Stimulated activated CD8-positive, alpha-beta memory T cell treated with anti-CD3 and anti-CD28 coated beads, Interleukin-7, amount 100 ng/mL, for 4 hours (primary cell): Measurements from ENCODE around the gene BCAS3.

Experiments used
- DNase-seq, 2 donors: peaks; one replicate each; pipeline ENCODE4 v3.0.0-alpha.2; 2020; ENCODE audit warnings: low read depth in 2 of 2

Gene BCAS3

DNA sequence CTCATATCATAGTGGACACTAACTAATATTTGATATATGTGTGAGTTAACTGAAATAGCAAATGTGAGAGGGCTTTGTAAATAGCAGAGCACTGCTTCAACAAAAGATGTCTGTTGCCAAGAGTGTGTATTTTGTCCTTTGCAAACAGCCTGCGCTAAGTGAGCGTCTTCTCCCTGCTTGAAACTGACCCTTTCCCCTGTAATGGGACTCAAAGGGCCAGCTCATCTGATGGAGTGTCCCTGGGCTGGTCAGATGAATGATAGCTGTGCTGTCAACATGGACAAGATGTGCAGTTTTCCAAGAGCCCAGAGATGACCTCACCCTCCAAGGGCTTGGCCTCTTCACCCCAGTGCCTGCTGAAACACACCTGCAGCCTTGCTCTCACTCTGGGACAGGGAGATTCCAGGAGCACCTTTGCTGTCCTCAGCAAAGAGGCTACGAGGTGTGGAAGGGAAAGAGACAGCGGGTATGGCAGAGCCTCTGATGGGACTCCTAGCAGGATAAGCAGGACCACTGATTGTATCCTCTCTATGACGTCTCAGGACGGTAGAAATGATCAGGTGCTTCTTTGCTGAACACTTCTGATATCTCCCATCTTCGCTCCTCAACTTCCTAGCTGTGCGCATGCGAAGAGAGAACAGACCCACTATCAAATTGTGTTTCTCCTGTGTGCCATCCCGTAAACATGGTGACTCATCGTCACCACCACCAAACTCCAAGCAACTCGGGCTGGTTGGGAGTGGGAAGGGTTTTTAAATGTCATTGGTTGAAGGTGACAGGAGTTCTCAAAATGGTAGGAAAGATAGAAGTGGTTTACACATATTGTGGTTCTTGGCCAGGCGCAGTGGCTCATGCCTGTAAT, 686.2 kb downstream of the BCAS3 start:
- DNase-seq, result no peak

DNA sequence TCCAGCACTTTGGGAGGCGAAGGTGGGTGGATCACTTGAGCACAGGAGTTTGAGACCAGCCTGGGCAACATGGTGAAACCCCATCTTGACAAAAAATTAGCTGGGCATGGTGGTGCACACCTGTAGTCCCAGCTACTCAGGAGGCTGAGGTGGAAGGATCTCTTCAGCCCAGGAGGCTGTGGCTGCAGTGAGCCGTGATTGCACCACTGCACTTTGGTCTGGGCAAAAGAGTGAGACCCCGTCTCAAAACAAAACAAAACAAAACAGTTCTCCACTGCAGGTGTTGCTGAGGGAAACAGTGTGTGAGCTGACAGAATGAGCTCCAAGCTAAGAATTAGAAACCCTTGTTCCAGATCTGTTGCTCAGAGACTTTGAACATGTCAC, 686.8 kb downstream of the BCAS3 start:
- no peak for DNase-seq

DNA sequence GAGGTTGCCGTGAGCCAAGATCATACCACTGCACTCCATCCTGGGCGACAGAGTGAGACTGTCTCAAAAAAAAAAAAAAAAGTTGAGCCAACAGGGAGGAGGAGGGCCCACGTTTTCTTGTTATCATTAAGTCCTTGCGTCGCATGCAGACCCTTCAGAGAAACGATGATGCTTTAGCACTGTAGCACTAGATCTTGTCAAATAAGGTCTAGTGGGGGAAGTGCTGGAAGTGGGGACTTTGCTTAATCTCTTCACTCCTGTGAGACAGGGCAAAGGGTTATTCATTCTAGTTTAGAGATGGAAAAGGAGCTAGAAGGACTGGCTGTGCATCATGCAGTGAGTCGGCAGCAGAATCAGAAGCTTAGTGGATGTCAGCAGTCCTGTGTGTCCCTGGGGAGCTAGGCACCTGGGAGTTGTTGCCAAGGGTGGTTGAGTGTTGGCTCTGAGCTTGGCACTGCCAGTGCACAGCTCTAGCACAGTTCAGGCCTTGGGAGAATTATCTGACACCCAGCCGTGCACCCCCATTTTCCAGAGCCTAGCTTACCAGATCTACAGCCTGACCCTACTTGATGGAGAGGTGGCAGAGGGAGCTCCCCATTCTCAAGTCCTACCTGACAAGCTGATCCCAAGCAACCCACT, 688.5 kb downstream of the BCAS3 start:
- DNase-seq, result no peak

DNA sequence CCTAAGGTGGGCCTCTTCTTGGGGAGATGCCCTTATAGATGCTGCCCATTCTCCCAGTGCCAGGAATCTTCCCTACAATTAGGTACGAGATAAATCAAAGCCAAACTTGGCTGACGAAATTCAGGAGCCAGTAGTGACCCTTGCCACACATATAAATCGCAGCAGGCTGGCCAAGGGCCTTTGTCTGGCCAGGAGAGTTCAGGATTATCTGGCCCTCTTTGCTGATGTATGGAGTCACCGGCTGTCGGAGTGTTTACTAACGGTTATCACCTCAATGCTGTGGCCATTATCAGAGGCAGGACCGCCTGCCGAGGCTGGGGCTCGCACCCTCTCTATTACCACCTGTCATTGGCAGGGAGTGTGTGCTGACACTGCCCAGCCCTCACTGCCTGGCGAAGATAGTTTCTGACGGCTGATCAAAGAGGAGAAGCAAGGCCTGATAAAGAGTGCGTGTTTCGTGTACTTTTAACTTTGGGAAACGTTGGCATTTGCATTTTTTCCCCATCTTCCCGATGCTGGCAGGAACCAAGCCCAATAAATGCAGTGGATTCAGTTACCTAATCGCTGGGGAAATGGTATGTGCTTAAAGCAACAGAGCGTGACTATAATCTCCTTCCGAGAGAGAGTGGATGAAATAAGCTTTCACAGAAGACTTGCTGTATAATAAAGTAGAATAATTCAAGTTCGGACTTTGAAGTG, 689.2 kb downstream of the BCAS3 start:
- DNase-seq, result no peak

DNA sequence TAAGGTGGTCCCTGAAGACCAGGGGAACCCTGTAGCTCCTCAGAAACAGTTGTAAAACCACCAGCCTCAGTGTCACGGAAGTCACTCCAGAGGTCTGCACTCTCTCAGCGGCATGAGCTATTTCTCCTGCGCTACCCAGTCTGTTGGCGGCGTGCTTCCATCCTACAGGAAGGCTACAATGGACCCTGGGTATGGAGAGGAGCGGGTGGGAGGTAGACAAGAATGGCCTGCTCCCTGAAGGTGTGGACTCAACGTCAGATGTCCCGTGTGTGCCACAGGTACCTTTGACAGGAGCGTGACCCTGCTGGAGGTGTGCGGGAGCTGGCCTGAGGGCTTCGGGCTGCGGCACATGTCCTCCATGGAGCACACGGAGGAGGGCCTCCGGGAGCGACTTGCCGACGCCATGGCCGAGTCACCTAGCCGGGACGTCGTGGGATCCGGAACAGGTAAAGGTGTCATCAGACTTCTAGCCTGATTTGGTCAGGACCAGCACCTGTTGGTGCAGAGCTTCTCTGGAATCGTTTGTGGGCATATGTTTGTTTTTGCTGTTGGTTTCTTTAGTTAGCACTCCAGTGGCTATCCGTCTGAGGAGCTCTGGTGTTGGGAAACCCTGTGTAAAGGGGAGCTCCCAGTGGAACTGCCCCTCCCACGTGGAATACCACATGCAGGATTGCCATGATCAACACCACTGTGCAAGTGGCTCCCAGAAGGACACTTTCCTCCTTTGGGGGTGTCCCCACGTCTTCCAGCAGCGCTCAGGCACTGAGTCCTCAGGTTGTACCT, 690.6 kb downstream of the BCAS3 start:
- no peak for DNase-seq

DNA sequence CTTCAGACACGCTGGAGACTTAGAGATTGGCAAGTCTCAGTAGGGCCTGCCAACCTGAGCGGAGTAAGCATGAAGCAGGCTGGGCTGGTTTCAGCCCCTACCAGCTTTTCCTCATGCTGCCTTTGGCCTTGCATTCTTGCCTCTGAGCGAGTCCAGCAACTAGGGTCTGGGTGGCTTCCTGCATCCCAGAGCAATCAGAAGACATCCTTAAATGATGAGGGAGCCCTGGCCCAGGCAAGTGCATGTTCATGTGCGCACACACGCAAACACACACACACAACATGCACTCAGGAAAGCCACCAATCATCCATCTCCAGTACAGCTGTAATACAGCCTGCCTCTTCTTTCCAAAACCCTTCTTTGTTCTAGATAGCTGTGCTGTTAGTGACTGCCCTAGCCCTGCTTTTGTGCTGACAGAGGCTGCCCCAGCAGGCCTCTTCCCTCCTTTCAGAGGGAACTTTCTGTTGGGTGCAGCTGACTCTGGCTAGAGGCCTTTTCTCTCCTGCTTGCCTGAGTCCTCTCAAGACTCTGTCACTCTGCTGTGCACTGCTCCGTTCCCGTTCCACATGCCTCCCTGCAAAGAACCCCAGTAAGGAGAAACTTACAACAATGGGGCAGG, 691.3 kb downstream of the BCAS3 start:
- no peak for DNase-seq

DNA sequence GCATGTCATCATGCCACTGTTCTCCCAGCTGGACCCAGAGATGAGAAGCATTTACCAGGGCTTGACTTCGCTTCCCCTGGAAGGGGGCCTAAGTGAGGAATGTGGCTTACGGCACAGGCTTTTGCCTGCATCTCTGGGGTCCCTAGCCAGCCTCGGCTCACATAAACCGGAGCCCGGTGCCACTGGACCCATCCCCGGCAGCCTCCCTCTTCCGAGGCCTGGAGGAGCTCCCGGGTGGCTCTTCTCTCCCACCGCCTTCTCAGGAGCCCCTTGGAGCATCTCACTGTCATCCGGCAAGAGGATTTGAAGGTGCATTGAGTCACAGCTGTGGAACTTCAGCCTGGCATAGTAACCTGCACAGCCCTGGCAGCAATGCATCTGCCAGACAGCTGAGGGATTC, 692.1 kb downstream of the BCAS3 start:
- DNase-seq, result no peak

DNA sequence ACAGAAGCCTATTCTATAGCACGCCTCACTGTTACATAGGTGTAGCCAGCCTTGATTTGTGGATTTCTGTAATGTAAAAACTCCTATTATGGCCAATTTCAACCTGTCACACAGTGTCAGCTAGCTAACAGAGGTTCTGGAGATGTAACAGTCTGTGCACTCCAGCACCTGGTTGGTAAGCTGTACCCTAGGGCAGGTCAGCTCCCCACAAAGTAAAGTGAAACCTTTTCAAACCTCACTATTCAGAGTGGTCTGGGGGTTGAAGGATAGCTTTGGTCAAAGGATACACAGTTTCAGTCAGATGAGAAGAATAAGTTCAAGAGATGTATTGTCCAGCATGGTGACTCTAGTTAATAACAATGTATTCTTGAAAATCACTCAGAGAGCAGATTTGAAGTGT, 693.5 kb downstream of the BCAS3 start:
- no peak for DNase-seq

DNA sequence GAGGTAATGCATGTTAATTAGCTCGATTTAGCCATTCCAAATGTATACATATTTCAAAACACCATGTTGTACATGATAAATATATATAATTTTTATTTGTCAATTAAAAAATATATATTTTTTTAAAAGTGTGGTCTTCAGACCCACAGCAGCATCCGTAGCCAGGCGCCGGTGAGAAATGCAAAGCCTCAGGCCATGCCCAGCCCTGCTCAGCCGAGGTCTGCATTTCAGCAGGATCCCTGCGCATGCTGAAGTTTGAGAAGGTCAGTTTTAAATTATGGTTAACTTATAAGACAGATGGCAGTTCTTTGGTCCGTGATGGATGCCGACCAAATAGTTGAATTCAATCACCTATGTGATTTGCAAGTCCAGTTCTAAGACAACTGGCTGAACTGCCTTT, 694.0 kb downstream of the BCAS3 start:
- DNase-seq, result no peak

DNA sequence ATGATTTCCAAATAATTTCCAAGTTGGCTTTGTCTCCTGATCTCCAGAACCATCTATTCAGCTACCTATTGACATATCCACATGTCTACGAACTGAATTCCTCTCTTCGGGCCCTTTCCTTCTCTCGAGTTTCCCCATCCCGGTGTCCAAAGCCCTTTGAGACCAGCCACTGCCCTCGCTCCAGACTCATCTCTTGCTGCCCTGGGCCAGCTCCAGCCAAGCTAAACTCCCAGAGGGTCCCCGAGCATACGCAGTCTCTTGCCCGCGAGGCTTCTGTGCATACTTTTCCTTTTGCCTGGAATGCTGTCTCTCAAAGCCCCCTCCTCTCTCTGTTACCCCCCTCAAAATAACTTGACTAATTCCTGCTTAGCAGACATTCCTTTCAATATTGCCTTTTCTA, 694.8 kb downstream of the BCAS3 start:
- no peak for DNase-seq

DNA sequence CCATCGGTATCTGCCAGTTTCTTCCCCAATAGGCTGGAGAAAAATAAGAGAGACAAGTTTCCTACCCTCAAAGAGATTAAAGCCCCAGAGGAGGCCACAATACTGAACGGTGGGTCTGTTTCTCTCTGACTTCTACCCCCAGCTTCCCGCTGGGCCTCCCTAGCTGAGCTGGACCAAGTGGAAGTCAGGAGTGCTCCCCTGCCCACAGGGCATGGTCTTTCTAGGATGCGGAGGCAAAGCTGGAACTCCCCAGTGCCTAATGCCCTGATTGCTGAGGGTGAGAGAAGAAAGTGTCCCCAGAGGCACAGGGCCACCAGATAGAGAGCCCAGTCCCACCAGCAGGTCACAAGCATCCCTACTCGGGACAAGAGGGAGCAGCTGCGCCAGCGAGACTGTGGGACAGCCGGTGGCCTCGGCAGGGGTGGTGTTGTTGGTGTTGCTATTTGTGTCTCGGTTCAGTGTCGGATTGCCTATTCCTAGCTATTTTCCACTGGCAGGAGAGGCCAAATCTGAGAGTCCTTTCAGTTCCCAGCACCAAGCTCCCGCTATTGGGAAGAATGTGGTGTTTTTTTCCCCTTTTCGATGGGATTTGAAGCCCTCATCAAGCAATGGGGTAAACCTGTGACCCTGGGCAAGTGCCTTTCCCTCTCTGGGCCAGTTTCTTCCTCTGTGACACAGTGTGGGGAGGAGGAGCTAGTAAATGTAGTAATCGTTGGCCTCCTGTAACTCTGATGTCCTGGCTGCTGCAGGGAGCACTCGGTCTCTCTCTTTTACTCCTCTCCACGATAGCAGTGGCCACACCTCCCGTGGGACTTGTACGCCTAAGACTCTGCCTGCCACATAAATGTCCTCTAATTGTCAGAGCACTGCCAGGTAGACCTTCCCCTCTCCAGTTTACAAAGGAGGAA, 699.5 kb downstream of the BCAS3 start:
- DNase-seq, result no peak

DNA sequence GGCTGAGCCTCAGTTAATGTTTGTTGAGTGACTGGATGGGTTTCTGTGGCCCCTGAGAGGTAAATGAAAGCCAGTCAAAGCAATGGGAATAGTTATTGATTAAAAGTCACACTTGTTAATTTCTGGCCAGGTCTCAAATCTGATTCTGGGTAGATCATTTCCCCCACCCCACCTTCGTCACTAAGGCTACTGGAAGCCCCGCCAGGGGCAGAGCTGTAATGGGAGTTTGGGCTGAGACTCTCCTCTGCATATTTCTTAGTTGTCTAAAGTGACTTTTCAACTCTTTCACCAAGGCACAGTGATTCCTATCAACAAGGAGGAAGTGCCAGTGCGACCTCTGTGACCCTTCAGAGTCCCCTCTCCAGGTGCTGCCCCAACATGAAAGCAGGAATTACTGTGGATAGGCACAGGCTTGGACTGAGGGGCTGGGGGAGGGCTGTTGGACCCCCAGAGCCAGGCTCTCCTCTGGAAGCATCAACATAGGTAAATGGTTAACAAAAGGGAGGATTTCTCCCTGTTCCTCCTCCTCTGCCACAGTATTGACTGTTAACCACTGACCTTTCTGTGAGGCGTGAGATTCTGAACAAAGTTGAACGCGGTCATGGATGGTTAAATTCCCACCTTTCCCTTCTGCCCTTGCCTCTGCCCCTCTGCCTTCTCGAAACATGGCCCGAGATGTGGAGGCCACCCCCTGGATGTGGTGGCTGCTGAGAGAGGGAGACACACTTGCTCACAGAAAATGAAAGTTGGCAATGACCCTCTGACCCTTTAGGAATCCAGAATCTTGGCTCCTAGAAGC, 701.2 kb downstream of the BCAS3 start:
- no peak for DNase-seq

DNA sequence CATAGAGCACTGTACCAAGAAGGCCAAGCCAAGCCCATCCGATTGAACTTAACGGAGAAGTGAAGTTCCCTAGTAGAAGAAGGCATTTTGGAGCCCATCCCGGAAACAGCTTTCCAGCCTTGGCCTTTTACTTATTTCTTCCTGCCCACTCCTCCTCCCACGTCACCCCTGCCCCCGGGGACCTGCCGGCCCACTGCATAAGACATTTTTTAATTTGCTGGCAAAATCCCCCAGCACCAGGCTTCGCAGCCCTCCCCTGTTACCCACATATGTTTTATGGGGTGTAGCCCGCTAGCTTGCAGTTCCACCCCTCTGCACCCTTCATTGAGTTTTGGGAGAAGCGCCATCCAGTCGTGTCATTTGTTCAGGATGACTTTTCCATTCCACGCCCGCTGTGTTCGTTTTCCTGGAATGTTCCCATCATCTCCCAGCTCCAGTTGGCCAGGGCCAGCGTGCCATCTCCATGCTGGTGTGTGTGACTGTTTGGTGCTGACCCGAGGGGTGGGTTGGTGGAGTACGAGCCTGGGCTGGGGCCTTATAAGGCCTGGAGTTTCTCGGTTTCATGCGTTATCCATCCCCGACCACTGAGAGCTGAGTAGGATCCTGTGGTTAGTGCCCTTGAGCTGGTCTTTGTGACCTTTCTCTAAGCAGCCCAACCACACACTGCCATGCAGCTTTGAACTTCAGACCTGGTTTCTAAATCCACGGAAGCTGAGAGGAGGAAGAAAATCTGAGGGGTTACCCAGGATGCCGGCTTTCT, 702.0 kb downstream of the BCAS3 start:
- no peak for DNase-seq

DNA sequence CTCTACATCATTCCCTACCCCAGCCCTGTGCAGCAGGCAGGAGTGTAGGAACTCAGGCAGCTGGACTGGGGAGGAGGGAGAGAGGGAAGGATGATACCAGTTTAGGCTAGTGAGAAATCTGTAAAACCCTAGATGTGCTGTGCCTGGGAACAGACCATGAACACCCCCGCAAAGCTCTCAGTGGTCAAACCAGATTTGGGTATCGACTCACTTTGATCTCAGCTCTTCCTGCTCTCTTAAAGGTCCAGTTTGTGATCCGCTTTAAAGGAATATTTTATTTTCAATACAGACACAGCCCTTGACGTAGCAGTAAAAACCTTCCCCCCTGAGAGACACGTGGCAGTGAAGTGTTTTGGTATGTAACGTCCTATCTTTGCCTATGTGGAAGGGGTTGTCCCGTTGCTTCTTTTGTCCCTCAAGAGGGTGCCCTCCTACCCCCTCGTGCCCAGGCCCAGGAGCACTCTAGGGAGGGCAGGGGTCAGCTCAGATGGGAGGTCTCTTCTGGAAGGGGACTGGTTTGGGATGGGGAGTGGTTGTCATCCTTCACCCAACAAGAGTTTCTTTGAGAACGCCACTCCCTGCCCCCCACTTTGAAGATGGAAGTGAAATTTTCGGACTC, 702.7 kb downstream of the BCAS3 start:
- DNase-seq, result no peak

DNA sequence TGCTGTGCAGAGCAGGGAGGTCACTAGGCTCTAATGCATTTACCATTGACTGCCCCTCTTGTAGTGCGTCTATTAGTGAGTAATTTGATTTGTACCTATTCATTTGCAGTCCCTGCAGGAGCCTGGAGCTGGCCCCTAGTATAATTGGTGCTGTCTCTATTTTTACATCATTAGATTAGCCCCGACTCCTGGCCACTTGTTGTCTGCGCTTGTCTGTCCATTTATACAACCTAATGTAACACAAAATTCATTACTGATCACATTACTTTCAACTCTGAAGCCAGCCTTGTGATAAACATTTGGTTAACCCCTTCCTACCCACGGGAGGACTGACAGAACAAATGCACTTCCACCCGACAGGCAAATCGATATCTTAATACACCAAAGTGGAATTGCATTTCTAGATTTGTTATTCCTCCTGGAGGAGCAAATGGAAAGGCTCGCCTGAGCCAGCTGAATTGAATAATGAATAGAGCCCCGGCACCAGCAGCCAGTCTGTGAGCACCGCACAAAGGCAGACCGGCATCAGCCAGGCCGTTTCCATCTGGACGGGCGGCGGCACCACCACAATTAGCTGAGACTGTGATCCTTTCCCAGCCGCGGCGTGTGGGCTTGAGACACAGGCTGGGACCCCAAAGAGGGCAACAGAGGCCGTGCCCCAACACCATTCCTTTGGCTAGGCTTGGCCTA, 703.3 kb downstream of the BCAS3 start:
- no peak for DNase-seq

DNA sequence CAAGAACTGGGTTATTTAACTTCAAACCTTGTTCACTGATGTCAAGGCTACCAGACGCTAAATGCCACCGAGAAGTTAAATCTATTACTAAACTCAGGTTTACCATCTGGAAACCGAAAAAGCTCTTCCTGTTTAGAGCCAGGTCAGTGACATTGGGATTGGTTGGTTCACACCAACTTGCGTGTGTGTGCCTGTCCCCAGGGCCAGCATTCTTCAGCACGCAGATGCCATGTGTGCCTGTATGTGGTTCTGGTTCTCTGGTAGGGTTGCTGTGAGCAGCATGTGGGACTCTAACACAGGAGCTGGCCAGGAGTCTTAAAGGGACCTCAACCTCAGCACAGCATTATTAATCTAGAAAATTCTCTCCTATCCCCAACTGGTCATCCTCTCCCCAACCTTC, 703.9 kb downstream of the BCAS3 start:
- DNase-seq, result no peak

DNA sequence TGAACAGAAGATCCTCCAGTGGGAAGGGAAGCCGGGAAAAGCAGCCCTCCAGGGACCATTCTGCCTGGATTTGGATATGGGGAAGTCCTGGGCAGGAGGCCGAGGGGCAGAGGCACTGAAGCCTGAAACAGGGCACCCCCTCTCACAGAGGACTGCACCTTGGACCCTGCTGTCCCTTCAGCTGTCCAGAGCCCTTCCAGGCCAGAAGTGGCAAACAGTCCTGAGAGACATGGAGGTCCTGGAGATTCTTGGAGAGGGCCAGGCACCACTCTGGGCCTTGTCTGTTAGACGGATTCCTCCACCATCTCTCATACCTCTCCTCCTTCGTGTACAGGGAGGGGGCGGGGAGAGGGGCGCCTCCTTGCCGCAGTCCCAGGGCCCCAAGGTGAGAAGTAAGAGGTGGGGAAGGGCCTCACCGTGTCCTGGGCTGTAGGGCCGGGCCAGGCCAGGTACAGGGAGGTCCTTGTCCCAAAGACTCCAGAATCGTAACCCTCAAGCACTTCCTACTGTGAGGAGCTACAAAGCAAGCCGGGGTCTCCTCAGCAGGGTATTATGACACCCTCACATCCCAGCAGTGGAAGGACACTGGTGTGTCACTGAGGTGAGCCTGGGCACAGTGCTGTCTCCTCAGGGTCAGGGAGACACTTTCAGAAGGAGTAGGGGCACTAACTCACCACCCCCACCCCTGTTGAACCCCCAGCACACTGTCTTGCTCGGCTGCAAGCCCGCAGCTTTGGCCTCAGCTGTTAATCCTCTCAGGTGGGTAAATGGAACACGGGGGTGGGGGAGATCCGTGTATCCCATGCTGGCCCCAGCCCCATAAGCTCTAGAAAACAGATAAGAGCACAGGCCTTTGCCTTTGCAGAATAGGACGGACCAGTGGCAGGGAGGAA, 705.4 kb downstream of the BCAS3 start:
- no peak for DNase-seq
